Measurements from ENCODE around the gene TRABD2B.

Gene TRABD2B

DNA sequence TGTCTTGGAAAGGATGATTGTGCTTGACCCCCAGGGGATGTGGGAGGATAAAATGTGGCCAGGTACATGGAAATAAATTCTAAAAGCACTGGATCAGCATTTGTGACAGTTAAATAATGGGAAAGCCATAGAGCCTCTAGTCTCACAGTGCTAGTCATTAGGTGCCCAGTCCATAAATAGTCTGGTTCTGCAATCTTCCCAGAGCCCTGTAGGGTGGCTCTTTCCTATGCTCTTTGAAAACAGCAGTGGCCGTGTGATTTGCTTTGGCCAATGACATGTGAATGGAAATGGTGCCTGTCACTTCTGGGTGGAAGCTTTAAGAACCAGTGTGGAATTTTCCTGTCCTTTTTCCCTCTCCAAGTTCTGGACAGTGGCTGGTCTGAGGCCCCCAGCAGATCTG is 113.2 kb downstream of the TRABD2B start:
- Histone ChIP-seq H3K4me1 (ENCODE audit: control insufficient read depth, low read length) (no peaks in the 10 kb centered on the region), H3K27ac (ENCODE audit: low read depth, low read length) (no peak overlapping the region), H3K4me2 (ENCODE audit: low read length) (no peak overlapping the region), H3K9me2 (replicated peaks; ENCODE audit: control insufficient read depth, low read length) (no peaks in the 10 kb centered on the region), H3K36me3 (ENCODE audit: control insufficient read depth, low read length) (no peaks in the 10 kb centered on the region), H3K27me3 (ENCODE audit: control insufficient read depth, low read length) (no peaks in the 10 kb centered on the region), H3K79me2 (ENCODE audit: control insufficient read depth, low read length) (no peaks in the 10 kb centered on the region), H3F3A (ENCODE audit: control insufficient read depth, insufficient read depth) (no peaks in the 10 kb centered on the region), H4K20me1 (ENCODE audit: control insufficient read depth, insufficient read depth, low read depth, low read length) (no peaks in the 10 kb centered on the region), H3K4me3 (ENCODE audit: low read length) (no peak overlapping the region), H3K9me3 (ENCODE audit: control insufficient read depth, insufficient read depth, low read length) (no peaks in the 10 kb centered on the region)
- TF ChIP-seq, protein P1, sequence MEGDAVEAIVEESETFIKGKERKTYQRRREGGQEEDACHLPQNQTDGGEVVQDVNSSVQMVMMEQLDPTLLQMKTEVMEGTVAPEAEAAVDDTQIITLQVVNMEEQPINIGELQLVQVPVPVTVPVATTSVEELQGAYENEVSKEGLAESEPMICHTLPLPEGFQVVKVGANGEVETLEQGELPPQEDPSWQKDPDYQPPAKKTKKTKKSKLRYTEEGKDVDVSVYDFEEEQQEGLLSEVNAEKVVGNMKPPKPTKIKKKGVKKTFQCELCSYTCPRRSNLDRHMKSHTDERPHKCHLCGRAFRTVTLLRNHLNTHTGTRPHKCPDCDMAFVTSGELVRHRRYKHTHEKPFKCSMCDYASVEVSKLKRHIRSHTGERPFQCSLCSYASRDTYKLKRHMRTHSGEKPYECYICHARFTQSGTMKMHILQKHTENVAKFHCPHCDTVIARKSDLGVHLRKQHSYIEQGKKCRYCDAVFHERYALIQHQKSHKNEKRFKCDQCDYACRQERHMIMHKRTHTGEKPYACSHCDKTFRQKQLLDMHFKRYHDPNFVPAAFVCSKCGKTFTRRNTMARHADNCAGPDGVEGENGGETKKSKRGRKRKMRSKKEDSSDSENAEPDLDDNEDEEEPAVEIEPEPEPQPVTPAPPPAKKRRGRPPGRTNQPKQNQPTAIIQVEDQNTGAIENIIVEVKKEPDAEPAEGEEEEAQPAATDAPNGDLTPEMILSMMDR (IDR thresholded peaks at IDR 0.05; ENCODE audit: low read depth, low read length, poor library complexity, severe bottlenecking), result no peak
- no peak for TF ChIP-seq EZH2phosphoT487 (IDR thresholded peaks at IDR 0.05; ENCODE audit: borderline replicate concordance, low read length)

DNA sequence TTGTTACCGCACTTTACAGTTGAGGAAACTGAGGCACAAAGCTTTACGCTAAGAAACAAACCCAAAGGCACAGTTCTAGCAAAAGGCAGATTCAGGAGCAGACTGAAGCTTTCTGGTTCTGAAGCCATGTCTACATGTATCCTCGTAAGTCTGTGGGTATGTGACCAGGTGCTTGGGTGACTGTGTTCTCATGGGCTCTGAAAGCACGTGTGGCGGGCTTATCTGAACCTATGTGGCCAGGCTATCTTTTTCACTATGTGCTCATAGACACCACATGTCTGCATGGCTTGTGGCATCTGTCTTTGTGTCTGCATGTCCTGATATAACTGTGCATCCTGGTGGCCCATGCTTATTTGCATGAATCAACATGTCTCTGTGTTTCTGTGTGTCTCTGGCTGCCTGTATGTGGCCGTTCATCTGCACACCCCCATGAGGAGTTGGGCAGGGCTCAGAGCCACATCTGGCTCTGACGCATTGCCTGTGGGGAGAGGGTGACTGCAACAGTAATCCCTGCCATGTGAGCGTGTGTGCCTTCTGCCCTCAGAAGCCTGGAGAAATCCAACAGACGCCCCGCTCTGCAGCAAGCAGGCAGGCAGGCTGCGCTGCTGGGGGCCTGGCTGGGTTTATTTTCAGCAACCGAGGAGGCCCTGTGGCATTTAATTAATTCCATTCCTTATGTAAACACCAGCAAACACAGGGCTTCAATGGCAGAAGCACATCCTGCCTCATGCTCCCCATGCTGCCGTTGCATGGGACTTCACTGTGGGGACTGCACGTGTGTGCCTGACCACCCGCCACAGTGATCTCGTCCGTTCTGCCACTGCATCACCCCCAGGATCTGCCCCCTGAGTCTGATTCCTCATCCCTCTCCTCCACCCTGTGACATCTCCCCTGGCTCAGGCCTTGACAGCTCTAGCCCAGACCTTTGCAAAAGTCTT is 115.4 kb downstream of the TRABD2B start:
- no peak for TF ChIP-seq EZH2phosphoT487 (IDR thresholded peaks at IDR 0.05; ENCODE audit: borderline replicate concordance, low read length)
- TF ChIP-seq, protein P1 (IDR thresholded peaks at IDR 0.05; ENCODE audit: low read depth, low read length, poor library complexity, severe bottlenecking), result no peak
- Histone ChIP-seq H3K27ac (ENCODE audit: low read depth, low read length) (no peak overlapping the region), H3K9me3 (ENCODE audit: control insufficient read depth, insufficient read depth, low read length) (no peaks in the 10 kb centered on the region)

DNA sequence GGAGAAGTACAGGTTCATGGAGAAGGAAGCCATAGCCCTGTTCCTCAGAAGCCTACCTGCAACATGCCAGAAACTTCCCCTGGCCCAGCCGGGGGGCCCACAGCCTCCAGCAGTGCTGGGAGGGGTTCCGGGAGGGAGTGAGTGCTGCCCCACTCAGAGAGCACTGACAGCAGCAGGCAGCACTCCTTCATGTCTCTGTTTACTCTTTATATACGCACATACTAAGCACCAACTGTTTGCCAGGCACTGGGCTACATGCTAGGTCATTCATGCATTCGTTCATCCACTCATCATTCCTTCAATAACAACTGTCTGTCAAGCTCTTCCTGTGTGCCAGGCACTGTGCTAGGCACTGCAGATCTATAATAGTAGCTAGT is 120.6 kb downstream of the TRABD2B start:
- no peaks in the 10 kb centered on the region for H3K4me1 ChIP-seq (ENCODE audit: control insufficient read depth, low read length)
- H3K4me3 ChIP-seq (ENCODE audit: low read length), result no peak overlapping the region
- no peaks in the 10 kb centered on the region for H3K27me3 ChIP-seq (ENCODE audit: control insufficient read depth, low read length)
- H3K4me2 ChIP-seq (ENCODE audit: low read length), result no peak overlapping the region
- H4K20me1 ChIP-seq (ENCODE audit: control insufficient read depth, insufficient read depth, low read depth, low read length), result no peaks in the 10 kb centered on the region
- H3K27ac ChIP-seq (ENCODE audit: low read depth, low read length), result no peak overlapping the region
- TF ChIP-seq, protein P1 (IDR thresholded peaks at IDR 0.05; ENCODE audit: low read depth, low read length, poor library complexity, severe bottlenecking), result no peak
- no peak for TF ChIP-seq EZH2phosphoT487 (IDR thresholded peaks at IDR 0.05; ENCODE audit: borderline replicate concordance, low read length)
- H3K9me3 ChIP-seq (ENCODE audit: control insufficient read depth, insufficient read depth, low read length), result no peaks in the 10 kb centered on the region
- H3F3A ChIP-seq (ENCODE audit: control insufficient read depth, insufficient read depth), result no peaks in the 10 kb centered on the region
- H3K79me2 ChIP-seq (ENCODE audit: control insufficient read depth, low read length), result no peaks in the 10 kb centered on the region
- H3K9me2 ChIP-seq (replicated peaks; ENCODE audit: control insufficient read depth, low read length), result no peaks in the 10 kb centered on the region
- no peaks in the 10 kb centered on the region for H3K36me3 ChIP-seq (ENCODE audit: control insufficient read depth, low read length)

More for the DNA sequence above, 115.4 kb downstream of the TRABD2B start:
- no peaks in the 10 kb centered on the region for H3F3A ChIP-seq (ENCODE audit: control insufficient read depth, insufficient read depth)
- H3K9me2 ChIP-seq (replicated peaks; ENCODE audit: control insufficient read depth, low read length), result no peaks in the 10 kb centered on the region
- no peak overlapping the region for H3K4me3 ChIP-seq (ENCODE audit: low read length)
- H3K36me3 ChIP-seq (ENCODE audit: control insufficient read depth, low read length), result no peaks in the 10 kb centered on the region
- no peaks in the 10 kb centered on the region for H3K79me2 ChIP-seq (ENCODE audit: control insufficient read depth, low read length)
- H3K4me2 ChIP-seq (ENCODE audit: low read length), result no peak overlapping the region
- no peaks in the 10 kb centered on the region for H3K4me1 ChIP-seq (ENCODE audit: control insufficient read depth, low read length)
- H3K27me3 ChIP-seq (ENCODE audit: control insufficient read depth, low read length), result no peaks in the 10 kb centered on the region
- H4K20me1 ChIP-seq (ENCODE audit: control insufficient read depth, insufficient read depth, low read depth, low read length), result no peaks in the 10 kb centered on the region
